Measurements from ENCODE around the gene KRT40.

KRT40 gene

GRCh38 chr17:40975516-40975915, 8.6 kb downstream of the KRT40 start:
- no peaks in the 10 kb centered on the region for H3K36me3 Mint-ChIP-seq
- no peaks in the 10 kb centered on the region for H3K4me1 Mint-ChIP-seq
- no peak overlapping the region for H3K27ac Mint-ChIP-seq
- H3K4me3 Mint-ChIP-seq: no peak overlapping the region
- ATAC-seq (no peak), DNase-seq (ENCODE audit: low spot score in 2 of 2) (no peak)
- no peaks in the 10 kb centered on the region for H3K9me3 Mint-ChIP-seq

- Mint-ChIP-seq H3K4me1 (no peaks in the 10 kb centered on the region), H3K4me3 (no peak overlapping the region), H3K9me3 (no peaks in the 10 kb centered on the region), H3K27ac (no peak overlapping the region), H3K36me3 (no peaks in the 10 kb centered on the region)
- ATAC-seq: no peak
- DNase-seq (ENCODE audit: low spot score in 2 of 2): no peak
Observed at GRCh38 chr17:40974366-40974765, 9.8 kb downstream of the KRT40 start.

- Mint-ChIP-seq H3K9me3 (no peaks in the 10 kb centered on the region), H3K36me3 (no peaks in the 10 kb centered on the region), H3K4me1 (no peaks in the 10 kb centered on the region), H3K27ac (no peak overlapping the region), H3K4me3 (no peak overlapping the region)
- no peak for ATAC-seq
- DNase-seq (ENCODE audit: low spot score in 2 of 2): no peak
Observed at GRCh38 chr17:40967582-40967981, 16.5 kb downstream of the KRT40 start.

GRCh38 chr17:40966848-40967247, 17.3 kb downstream of the KRT40 start, which contains the start of gene KRT39:
Gene KRT39, minus strand, starts transcription at chr17:40966948. Its CDS starts 92 bp downstream, at chr17:40966856.
- Mint-ChIP-seq H3K9me3 (no peaks in the 10 kb centered on the region), H3K4me3 (no peak within 1 kb of the TSS)
- no peak for ATAC-seq

GRCh38 chr17:40963838-40964237, 20.3 kb downstream of the KRT40 start:
- Mint-ChIP-seq H3K27ac (no peak overlapping the region), H3K9me3 (no peaks in the 10 kb centered on the region), H3K36me3 (no peaks in the 10 kb centered on the region), H3K4me1 (peaks cover 4% of the 10 kb centered on the region), H3K4me3 (no peak overlapping the region)
- DNase-seq (ENCODE audit: low spot score in 2 of 2): no peak
- peak; percentile 71 for ATAC-seq

More at GRCh38 chr17:40966848-40967247, 17.3 kb downstream of the KRT40 start, which contains the start of gene KRT39:
- Mint-ChIP-seq H3K36me3 (no peaks in the 10 kb centered on the region), H3K4me1 (no peaks in the 10 kb centered on the region), H3K27ac (no peak within 1 kb of the TSS)
- DNase-seq (ENCODE audit: low spot score in 2 of 2): no peak

- Mint-ChIP-seq H3K36me3 (no peaks in the 10 kb centered on the region), H3K4me1 (peaks cover 4% of the 10 kb centered on the region), H3K4me3 (no peak overlapping the region), H3K9me3 (no peaks in the 10 kb centered on the region), H3K27ac (no peak overlapping the region)
- DNase-seq (ENCODE audit: low spot score in 2 of 2) (no peak), ATAC-seq (no peak)
Observed at GRCh38 chr17:40962059-40962561, 22.0 kb downstream of the KRT40 start.

- H3K9me3 Mint-ChIP-seq: no peaks in the 10 kb centered on the region
- H3K4me3 Mint-ChIP-seq: no peak overlapping the region
- ATAC-seq (no peak), DNase-seq (ENCODE audit: low spot score in 2 of 2) (no peak)
- H3K27ac Mint-ChIP-seq: no peak overlapping the region
- no peaks in the 10 kb centered on the region for H3K36me3 Mint-ChIP-seq
- peaks cover 4% of the 10 kb centered on the region for H3K4me1 Mint-ChIP-seq
Observed at GRCh38 chr17:40961591-40961990, 22.5 kb downstream of the KRT40 start.

- peaks cover 4% of the 10 kb centered on the region for H3K4me1 Mint-ChIP-seq
Observed at GRCh38 chr17:40960144-40960543, 24.0 kb downstream of the KRT40 start.

GRCh38 chr17:40958086-40958953, 25.8 kb downstream of the KRT40 start:
- Mint-ChIP-seq H3K27ac (no peak overlapping the region), H3K36me3 (no peaks in the 10 kb centered on the region), H3K4me3 (no peak overlapping the region), H3K9me3 (no peaks in the 10 kb centered on the region), H3K4me1 (peaks cover 4% of the 10 kb centered on the region)
- ATAC-seq: no peak
- DNase-seq (ENCODE audit: low spot score in 2 of 2): no peak

More at GRCh38 chr17:40960144-40960543, 24.0 kb downstream of the KRT40 start:
- no peak overlapping the region for H3K27ac Mint-ChIP-seq
- H3K9me3 Mint-ChIP-seq: no peaks in the 10 kb centered on the region
- no peak for ATAC-seq
- DNase-seq (ENCODE audit: low spot score in 2 of 2): no peak
- H3K36me3 Mint-ChIP-seq: no peaks in the 10 kb centered on the region
- no peak overlapping the region for H3K4me3 Mint-ChIP-seq

GRCh38 chr17:40956401-40957254, 27.5 kb downstream of the KRT40 start:
- ATAC-seq: no peak
- Mint-ChIP-seq H3K27ac (no peak overlapping the region), H3K4me3 (no peak overlapping the region), H3K36me3 (no peaks in the 10 kb centered on the region), H3K9me3 (no peaks in the 10 kb centered on the region), H3K4me1 (peaks cover 4% of the 10 kb centered on the region)
- DNase-seq (ENCODE audit: low spot score in 2 of 2): no peak

- H3K36me3 Mint-ChIP-seq: no peaks in the 10 kb centered on the region
- H3K4me3 Mint-ChIP-seq: no peak overlapping the region
- no peak overlapping the region for H3K27ac Mint-ChIP-seq
- no peaks in the 10 kb centered on the region for H3K4me1 Mint-ChIP-seq
- ATAC-seq (no peak), DNase-seq (ENCODE audit: low spot score in 2 of 2) (no peak)
- H3K9me3 Mint-ChIP-seq: no peaks in the 10 kb centered on the region
Observed at GRCh38 chr17:40953881-40954280, 30.2 kb downstream of the KRT40 start.

- ATAC-seq (no peak), DNase-seq (ENCODE audit: low spot score in 2 of 2) (no peak)
- no peaks in the 10 kb centered on the region for H3K4me1 Mint-ChIP-seq
- H3K9me3 Mint-ChIP-seq: no peaks in the 10 kb centered on the region
- no peak overlapping the region for H3K27ac Mint-ChIP-seq
- no peaks in the 10 kb centered on the region for H3K36me3 Mint-ChIP-seq
- no peak overlapping the region for H3K4me3 Mint-ChIP-seq
Observed at GRCh38 chr17:40952661-40953060, 31.5 kb downstream of the KRT40 start.

- Mint-ChIP-seq H3K36me3 (no peaks in the 10 kb centered on the region), H3K27ac (no peak overlapping the region), H3K4me1 (no peaks in the 10 kb centered on the region), H3K9me3 (no peaks in the 10 kb centered on the region), H3K4me3 (no peak overlapping the region)
- DNase-seq (ENCODE audit: low spot score in 2 of 2) (no peak), ATAC-seq (no peak)
Observed at GRCh38 chr17:40952154-40952553, 32.0 kb downstream of the KRT40 start.

- Mint-ChIP-seq H3K36me3 (no peaks in the 10 kb centered on the region), H3K27ac (no peak overlapping the region), H3K4me1 (no peaks in the 10 kb centered on the region), H3K4me3 (no peak overlapping the region), H3K9me3 (no peaks in the 10 kb centered on the region)
- ATAC-seq (no peak), DNase-seq (ENCODE audit: low spot score in 2 of 2) (no peak)
Observed at GRCh38 chr17:40951011-40951622, 33.0 kb downstream of the KRT40 start.

- no peaks in the 10 kb centered on the region for H3K9me3 Mint-ChIP-seq
- no peak overlapping the region for H3K27ac Mint-ChIP-seq
- H3K36me3 Mint-ChIP-seq: no peaks in the 10 kb centered on the region
- ATAC-seq (no peak), DNase-seq (ENCODE audit: low spot score in 2 of 2) (no peak)
- H3K4me1 Mint-ChIP-seq: no peaks in the 10 kb centered on the region
- H3K4me3 Mint-ChIP-seq: no peak overlapping the region
Observed at GRCh38 chr17:40950176-40950575, 34.0 kb downstream of the KRT40 start.
